ENCODE results near the gene HSPB2.

HSPB2 gene

GRCh38 chr11:111941963-111942362, 29.4 kb downstream of the HSPB2 start:
- DNase-seq, result no peak

DNA sequence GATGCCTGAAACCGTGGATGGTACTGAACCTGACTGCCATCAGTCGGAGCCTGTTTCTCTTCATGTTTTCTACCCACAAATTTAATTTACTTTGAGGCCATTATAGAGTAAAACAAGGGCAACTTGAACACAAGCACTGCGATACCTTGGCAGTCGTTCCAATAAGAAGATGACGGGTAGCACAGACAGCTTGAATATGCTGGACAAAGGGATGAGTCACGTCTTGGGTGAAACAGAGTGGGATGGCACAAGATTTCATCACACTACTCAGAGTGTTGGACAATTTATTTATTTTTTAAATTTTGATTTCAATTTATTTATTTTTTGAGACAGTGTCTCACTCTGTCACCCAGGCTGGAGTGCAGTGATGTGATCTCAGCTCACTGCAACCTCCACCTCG, 30.3 kb downstream of the HSPB2 start:
- no peak for DNase-seq

DNA sequence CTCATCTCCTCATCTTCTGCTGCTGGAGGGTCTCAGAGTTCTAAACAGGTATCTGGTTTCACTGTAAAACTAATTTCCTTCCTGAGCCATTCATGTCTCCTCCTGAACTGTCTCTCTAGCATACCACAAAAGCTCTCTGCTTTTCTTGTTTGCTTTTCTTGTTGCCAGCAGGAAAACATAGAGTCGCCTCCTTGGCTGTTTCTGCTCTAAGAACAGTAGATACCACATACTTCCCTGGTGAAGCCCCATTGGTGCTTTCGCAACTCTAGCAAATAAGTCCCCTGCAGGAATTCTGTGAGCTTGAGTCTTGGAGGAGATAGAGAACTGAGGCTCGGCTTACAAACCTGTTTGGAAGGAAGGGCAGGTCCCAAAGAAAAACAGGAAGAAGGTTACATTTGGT, 31.6 kb downstream of the HSPB2 start:
- DNase-seq, result no peak

GRCh38 chr11:111944651-111945051, 32.1 kb downstream of the HSPB2 start:
- DNase-seq, result no peak

- no peak for DNase-seq
Observed at GRCh38 chr11:111945198-111945597, 32.7 kb downstream of the HSPB2 start.

- no peak for DNase-seq
Observed at GRCh38 chr11:111946499-111946898, 34.0 kb downstream of the HSPB2 start.

GRCh38 chr11:111947143-111947542, 34.6 kb downstream of the HSPB2 start:
- no peak for DNase-seq

DNA sequence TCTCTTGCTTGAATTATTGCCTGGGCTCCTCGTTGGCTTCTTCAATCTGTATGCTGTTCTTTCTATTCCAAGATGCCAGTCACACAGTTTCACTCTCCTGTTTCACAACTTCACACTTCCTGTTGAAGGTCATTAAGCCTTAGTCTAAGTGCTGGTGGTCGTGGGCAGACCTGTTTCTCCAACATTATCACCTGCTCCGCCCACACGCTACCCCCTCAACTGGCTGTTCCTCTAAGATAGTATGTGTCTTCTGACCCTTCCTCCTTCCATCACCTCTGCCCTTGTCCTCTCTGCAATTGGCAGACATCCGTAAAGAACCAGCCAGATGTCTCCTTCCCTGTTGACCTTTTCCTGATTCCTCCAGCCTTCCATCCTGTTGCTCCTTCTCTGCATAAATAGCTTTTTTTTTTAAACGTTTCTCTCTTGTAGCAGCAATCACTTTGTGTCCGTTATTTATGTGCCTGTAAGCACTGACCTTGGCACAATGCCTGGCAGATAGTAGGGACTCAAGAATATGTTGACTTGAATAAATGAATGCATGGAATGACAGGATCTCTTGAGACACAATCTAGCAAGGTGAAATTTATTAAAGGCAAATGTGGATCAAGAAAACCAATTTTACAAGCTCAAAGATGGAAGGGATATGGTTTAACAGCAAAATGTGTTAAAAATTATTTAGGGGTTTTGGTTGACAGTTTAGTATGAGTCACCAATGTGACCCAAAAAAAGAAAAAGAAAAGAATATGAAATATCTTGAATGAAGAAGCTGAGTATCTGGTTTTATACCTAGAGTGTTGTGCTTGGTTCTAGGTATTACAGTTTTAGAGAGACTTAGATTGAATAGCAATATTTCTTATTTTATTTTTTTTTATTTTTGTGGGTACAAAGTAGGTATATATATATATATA, 37.2 kb downstream of the HSPB2 start:
- no peak for DNase-seq

- DNase-seq, result no peak
Observed at GRCh38 chr11:111951565-111951964, 39.0 kb downstream of the HSPB2 start.

DNA sequence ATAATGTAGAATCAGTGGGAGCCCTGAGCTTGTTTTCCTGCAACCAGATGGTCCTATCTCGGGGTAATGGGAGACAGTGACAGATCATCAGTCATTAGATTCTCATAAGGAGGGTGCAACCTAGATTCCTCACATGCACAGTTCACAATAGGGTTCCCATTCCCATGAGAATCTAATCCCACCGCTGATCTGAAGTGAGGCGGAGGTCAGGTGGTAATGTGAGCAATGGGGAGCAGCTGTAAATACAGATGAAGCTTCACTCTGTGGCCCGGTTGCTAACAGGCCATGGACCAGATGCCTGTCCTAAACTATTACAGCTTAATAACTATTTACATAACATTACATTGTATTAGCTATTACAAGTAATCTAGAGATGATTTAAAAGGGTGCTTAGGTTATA, 41.6 kb downstream of the HSPB2 start:
- DNase-seq, result no peak

- no peak for DNase-seq
Observed at GRCh38 chr11:111957663-111958444, 45.3 kb downstream of the HSPB2 start.

DNA sequence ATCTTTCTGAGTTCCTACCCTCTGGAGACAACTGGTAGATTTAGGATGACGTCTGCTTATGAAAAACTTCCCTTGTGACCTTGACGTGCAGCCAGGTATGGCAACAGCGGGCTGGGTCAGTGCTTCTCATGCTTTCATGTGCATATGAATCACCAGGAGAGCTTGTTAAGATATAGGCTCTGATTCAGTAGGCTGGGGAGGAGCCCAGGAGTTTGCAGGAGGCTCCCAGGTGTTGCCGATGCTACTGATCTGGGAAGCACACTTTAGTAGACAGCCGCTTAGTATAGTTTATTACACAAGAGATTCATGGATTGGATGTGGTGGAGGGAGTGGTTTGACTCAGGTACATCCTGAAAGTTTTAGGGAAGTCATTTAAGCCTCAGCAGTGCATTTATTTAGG, 48.4 kb downstream of the HSPB2 start:
- no peak for DNase-seq

DNA sequence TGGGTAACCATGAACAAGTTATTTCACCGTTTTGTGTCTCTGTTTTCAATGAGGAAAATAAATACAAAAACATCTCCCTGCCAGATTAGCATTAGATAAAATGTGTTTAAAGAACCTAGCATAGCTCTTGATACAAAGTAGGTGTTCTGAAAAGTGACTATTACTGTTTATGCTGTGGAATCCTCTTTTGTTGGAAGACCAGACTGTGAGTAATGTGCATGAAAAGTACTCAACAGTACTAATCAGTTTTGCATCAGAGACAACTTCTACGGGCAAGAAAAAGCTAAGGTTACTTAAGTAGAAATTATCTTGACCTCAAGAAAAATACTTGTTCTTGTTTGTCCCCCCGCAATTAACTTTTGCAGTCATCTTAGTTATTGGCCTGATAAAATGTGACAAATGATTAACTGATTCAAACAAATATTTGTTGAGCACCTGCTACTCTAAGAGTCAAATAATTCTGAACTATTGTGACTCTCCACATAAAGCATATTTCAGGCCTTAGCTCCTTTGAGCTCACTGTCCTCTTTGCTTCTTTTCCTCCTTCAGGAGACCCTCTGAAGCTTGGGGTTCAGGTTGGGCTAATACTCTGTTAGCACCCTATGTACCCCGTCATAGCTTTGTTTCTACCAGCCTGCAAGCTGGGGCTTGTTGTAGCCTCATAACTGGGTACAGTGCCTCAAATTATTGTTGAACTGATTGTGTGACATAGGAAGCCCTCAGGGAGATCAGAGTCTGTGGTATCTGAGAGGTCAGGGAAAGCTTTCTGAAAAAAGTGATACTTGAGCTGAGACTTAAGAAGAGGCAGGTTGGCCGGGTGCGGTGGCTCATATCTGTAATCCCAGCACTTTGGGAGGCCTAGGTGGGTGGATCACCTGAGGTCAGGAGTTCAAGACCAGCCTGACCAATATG, 49.1 kb downstream of the HSPB2 start:
- DNase-seq, result no peak

Data from activated effector memory CD4-positive, alpha-beta T cell treated with Interleukin-2 at 50 U/mL for 16 hours (primary cell).